GM19351 (cell line): Measurements from ENCODE around the gene SH3BGRL.

Source experiments
- ATAC-seq: cut with Tn5 transposase; IDR thresholded peaks from one replicate; pipeline ENCODE4 v1.9.1; 2021; ENCODE audit warnings: mild to moderate bottlenecking, moderate library complexity; ENCODE audit not compliant: unreplicated experiment

Gene SH3BGRL

GRCh38 chrX:81201671-81202455, at the start of gene SH3BGRL, which contains the start of gene HMGN5:
Gene SH3BGRL (plus strand): TSS chrX:81202102. CDS start chrX:81202201, 99 bp downstream.
Gene HMGN5 (minus strand): TSS chrX:81201913. CDS start chrX:81121549, 80,364 bp downstream.
- ATAC-seq = peak; percentile 87

GRCh38 chrX:81168391-81168790, 33.5 kb upstream of the SH3BGRL start:
- ATAC-seq = no peak

DNA sequence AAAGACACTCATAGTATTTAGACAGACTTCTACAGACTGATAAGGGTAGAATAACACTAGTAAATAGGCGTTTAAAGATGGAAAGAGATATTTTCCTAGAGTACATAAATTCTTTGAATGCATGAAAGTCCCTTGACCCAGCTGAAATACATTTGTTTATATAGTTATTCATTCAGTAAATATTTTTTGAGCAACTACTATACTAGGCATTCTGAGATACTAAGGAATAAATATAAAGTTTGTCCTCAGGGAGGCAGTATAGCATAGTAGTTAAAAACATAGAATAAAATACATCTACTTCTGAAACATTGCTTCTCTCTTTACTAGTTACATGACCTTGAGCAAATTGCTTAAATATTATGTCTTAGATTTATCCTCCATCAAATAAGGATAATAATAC, 27.6 kb upstream of the SH3BGRL start:
- ATAC-seq = peak; percentile 82

DNA sequence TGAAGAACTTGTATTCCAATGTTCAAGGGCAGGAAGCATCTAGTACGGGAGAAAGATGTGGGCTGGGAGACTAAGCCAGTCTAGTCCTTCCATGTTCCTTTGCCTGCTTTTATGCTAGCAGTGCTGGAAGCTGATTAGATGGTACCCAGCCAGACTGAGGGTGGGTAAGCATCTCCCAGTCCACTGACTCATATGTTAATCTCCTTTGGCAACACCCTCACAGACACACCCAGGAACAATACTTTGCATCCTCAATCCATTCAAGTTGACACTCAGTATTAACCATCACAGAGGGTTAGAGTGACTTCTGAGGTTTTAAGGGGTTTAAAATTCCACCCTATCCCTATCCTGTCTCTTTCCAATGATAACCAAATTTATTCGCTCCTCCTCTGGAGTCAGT, 6.6 kb upstream of the SH3BGRL start:
- ATAC-seq = no peak

DNA sequence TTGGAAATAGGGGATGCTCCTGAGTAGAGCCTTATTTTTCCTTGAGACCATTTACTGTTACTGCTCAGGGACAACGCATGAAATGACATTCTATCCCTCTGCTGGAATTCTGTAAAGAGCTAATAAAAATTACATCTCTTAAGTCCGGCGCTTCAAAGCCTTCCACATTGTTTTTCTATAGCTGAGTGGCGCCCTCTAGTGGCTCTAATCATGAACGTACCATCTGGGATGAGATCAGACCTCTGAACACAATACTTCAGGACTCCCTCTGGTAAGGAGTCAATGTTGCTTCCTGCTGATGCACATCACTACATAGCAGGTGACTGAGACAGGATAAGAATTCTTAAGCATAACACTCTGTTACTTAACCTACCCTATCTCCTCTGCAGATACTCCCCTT, 6.2 kb upstream of the SH3BGRL start:
- ATAC-seq = peak; percentile 97

- ATAC-seq = no peak
Observed at GRCh38 chrX:81201071-81201470, 831 bp upstream of the SH3BGRL start.

DNA sequence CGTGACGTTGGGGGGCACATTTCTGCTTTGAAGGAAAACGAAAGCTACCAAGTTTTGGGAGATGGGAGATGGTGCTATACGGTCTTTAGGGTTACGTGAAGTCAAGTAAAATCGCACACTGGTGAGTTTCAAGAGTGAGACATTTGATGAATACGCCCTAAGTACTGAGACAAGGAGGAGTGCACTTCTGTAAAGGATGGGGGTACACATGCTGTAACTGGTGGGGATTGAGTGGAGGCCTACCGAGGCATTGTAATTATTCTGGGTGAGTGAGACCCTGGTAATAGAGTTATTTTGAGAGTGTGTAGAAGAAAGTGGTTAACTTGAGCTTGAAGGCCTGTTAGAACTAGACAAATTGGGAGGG, 536 bp downstream of the SH3BGRL start:
- ATAC-seq = peak; percentile 12

DNA sequence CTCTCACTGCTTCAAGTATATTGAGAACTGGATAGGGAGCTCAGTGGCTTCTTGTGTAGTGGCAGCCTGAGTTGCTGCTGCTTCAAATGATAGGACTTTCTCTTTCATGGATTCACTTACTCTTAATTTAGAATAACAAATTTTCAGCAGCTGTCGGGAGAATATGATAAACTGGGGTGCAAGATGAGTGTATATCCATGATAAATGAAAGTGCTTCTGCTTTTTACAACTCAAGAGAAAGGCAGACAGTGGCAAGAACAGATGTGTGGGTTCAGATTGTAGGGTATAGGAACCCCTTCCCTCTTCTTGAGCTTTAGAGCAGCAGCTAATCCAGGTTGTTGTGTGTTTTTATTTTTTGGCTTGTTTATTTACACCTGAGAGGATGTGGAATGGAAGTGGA, 1.0 kb downstream of the SH3BGRL start:
- ATAC-seq = no peak

DNA sequence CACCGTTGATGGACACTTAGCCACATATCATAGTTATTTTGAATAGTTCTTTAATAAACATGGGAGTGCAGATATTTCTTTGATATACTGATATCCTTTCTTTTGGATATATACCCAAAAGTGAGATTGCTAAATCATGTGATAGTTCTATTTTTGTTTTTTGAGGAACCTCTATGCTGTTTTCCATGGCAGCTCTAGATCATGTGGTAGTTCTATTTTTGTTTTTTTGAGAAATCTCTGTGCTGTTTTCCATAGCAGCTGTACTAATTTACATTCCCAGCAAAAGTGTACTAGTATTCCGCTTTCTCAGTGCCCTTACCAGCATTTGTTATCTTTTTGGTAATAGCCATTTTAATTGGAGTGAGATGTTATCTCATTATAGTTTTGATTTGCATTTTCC, 3.6 kb downstream of the SH3BGRL start:
- ATAC-seq = no peak

- no peak for ATAC-seq
Observed at GRCh38 chrX:81206476-81206875, 4.6 kb downstream of the SH3BGRL start.

DNA sequence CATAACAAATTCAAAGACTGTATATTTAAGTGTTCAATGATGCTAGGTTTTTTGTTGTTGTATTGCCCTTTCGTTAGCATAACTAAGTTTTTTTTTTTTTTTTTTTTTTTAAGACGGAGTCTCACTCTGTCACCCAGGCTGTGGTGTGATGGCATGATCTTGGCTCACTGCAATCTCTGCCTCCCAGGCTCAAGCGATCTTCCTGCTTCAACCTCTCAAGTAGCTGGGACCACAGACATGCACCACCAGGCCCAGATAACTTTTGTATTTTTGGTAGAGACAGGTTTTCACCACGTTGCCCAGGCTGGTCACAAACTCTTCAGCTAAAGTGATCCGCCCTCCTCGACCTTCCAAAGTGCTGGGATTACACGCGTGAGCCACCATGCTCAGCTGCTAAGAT, 7.0 kb downstream of the SH3BGRL start:
- no peak for ATAC-seq

- no peak for ATAC-seq
Observed at GRCh38 chrX:81215685-81216084, 13.8 kb downstream of the SH3BGRL start.

DNA sequence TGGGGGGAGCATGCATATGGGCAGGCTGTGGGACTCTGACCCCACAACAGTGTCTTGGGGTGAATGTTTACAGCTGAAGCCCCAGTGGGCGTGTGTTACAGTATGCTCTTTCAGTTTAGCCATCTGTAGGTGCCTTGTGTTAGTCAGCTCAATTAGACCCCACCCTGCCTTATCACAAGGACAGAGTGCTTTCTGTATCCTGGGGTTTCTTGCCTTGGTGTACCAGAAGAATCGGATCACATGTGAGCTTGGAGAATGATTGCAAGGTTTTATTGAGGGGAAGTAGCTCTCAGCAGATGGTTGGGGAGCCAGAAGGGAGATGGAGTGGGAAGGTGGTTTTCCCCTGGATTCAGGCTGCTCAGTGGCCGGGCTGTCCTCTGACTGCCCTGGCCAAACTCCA, 27.3 kb downstream of the SH3BGRL start:
- ATAC-seq = no peak

- no peak for ATAC-seq
Observed at GRCh38 chrX:81229901-81230300, 28.0 kb downstream of the SH3BGRL start.

DNA sequence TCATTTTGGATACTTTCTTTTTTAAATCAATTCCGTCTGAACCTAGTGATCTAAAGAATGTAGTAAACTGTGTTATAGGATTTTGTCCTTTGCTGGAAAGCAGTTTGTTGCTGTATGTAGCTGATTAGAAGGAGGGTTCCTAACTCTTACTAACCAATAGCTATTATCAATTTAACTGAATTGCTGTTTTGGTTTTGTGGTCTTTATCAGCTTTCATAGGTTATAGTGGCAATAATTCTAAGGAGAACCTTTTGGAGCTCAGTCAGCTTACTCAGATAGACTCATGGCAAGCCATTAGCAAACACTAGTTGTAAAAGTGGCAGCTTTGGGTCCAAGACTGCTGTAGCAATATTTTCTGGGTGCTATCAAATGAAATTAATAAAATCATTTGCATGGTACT, 29.6 kb downstream of the SH3BGRL start:
- ATAC-seq = no peak

DNA sequence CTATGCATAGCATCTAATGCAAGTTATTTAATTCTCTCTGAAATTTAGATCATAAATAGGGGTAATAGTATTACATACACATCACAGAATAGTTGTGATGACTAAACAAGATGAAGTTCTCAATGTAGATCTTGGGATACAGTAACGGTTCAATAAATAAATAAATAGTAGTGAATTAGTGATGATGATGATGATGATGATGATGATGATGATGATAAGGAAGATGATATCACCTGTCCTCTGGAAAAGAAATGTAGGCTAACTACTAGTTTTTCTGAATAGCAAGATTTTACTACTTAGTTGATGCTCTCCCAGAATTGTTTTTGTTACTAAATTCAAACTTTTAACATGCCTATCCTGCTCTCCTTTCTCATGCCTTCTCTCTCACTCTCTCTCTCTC, 30.3 kb downstream of the SH3BGRL start:
- ATAC-seq = no peak

DNA sequence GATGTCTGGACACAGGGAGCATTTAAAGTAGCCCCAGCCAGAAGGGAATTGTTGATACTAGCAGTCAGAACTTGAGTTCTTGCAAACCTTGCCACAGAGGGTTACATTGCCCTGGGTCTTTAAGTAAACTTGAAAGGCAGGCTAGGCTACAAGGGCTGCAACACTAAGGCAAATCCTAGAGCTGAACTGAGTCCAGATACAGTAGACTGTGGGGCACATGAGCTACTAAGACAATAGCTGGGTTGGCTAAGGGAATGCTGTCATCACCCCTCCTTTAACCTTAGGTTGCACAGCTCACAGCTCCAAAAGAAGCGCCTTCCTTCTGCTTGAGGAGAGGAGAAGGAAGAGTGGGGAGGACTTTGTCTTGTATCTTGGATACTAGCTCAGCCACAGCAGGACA, 35.6 kb downstream of the SH3BGRL start:
- no peak for ATAC-seq

GRCh38 chrX:81238166-81238565, 36.3 kb downstream of the SH3BGRL start:
- no peak for ATAC-seq

DNA sequence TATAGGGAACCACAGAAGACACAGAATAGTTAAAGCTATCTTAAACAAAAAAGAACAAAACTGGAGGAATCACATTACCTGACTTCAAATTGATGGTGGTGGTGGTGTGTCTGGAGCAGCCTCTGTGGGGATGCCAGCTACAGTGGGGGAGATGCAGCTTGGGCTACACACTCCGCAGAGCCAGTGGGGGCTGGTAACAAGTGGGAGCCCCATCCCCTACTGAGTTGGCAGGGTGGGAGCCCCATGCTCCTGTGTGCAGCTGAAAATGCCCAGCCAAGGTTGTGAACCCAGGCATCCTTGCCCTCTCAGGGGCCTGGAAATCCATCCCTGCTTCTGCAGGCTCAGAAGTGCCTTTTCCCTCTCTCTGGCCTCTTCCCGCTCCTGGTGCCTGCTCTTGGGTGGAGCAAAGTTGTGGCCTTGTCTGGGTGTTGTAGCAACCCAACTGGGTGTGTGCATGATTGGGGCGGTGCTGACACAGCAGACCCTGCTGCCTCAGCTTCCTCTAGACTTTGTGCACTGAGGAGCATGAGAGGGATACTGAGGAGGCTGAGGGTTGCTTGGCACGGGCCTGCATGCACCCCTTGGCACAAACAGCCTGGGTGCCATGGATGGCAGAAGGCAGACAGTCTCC, 38.9 kb downstream of the SH3BGRL start:
- ATAC-seq = no peak

DNA sequence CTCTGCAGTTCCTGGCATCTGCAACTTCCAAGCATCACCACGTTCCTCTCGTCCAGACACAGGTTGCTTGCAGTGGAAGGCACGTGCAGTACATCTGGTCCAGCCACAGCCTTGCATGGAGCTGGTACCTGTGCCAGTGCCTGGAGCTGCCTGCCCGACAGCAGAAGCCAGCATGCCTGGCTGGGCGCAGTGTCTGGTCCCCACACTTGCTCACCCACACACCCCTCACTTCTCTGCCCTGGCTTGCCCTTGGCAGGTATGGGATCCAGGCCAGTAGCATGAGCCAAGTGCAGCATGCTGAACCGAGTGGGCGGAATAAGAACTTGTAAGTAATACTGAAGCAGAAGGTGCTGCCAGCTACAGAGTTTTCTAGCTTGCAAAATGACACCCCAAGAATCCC, 39.9 kb downstream of the SH3BGRL start:
- ATAC-seq = no peak

DNA sequence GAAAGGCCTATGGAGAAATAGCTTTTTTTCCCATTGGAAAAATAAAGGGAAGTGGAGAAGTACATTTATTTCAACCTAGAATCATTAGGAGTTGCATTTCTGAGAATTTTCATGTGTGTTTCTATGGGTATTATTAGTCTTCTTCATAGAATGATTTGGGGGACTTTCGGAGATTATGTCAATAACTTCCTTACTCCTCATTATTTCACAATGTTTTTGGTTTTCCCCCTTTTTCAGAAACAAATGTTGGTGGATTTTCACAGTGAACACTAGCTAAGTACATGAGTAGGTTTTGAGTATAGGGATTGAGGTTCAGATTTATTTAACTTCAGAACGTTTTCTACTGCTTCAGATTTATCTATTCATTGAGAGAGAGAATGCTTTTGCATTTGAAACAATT, 54.0 kb downstream of the SH3BGRL start:
- no peak for ATAC-seq

GRCh38 chrX:81257817-81258216, 55.9 kb downstream of the SH3BGRL start:
- ATAC-seq = no peak
